SK-N-SH (cell line): ENCODE measurements around the gene ZIC2. TPM values are rescaled to one million over a fixed set of nuclear protein-coding genes. Genes with fewer than 3 reads are reported as not detected.
A peak's percentile ranks its signal among the peaks of the same experiment; 100 is the strongest.

Source experiments
- CTCF ChIA-PET: fragments of 300-600, 350-600 bp; formaldehyde crosslinking; extraction: SDS; loops from one replicate; lab custom pipeline; 2021; lab: Yijun Ruan, JAX
- POLR2A ChIA-PET: fragments of 350-600 bp; sonication (Branson Sonifier 250); formaldehyde crosslinking; extraction: SDS; loops from one replicate; lab custom pipeline; 2020; ENCODE audit warnings: antibody characterized with exemption, inconsistent platforms; lab: Yijun Ruan, JAX
- DNase-seq: peaks from one replicate; pipeline ENCODE4 v3.0.0; 2012
- H2AFZ ChIP-seq: fragments of 200-600 bp; sonication (generic); 2 replicates; pipeline ENCODE4 v1.8.1; 2016; ENCODE audit warnings: antibody characterized with exemption, mild to moderate bottlenecking, low read depth
- H3F3A ChIP-seq: fragments of 200-600 bp; sonication (generic); replicated peaks from 2 replicates; pipeline ENCODE3; 2016; ENCODE audit warnings: antibody characterized with exemption, mild to moderate bottlenecking; ENCODE audit not compliant: insufficient read depth
- H3K27ac ChIP-seq, 2 experiments: fragments of 200-500 bp in 1 of 2; fragments of 200-600 bp in 1 of 2; sonication (Bioruptor generic) in 1 of 2; sonication (generic), shearing (Covaris generic) in 1 of 2; 2 replicates each; pipeline versions ENCODE4 v1.5.1 to v1.6.1; 2014 to 2016; ENCODE audit warnings: low read depth in 2 of 2, inconsistent platforms in 1 of 2, low read length in 1 of 2, mild to moderate bottlenecking in 1 of 2, mixed read lengths in 1 of 2
- H3K27me3 ChIP-seq: fragments of 200-600 bp; sonication (generic), shearing (Covaris generic); 2 replicates; pipeline ENCODE4 v1.6.1; 2016; ENCODE audit warnings: mixed run types; ENCODE audit not compliant: insufficient read depth
- H3K36me3 ChIP-seq, 2 experiments: fragments of 200-500 bp in 1 of 2; fragments of 200-600 bp in 1 of 2; sonication (Bioruptor generic) in 1 of 2; sonication (generic) in 1 of 2; replicated peaks in 1 of 2; 2 replicates each; pipeline versions ENCODE3 to v1.5.1; 2014 to 2016; ENCODE audit warnings: low read length in 1 of 2, mild to moderate bottlenecking in 1 of 2; ENCODE audit not compliant: insufficient read depth in 2 of 2, control insufficient read depth in 1 of 2
- H3K4me1 ChIP-seq, 2 experiments: fragments of 200-500 bp in 1 of 2; fragments of 200-600 bp in 1 of 2; sonication (Bioruptor generic) in 1 of 2; sonication (generic), shearing (Covaris generic) in 1 of 2; 2 replicates each; pipeline versions ENCODE4 v1.5.1 to v1.6.1; 2014 to 2016; ENCODE audit warnings: low read depth in 1 of 2, low read length in 1 of 2, mixed run types in 1 of 2; ENCODE audit not compliant: insufficient read depth in 2 of 2, control insufficient read depth in 1 of 2
- H3K4me2 ChIP-seq: fragments of 200-600 bp; sonication (generic), shearing (Covaris generic); 2 replicates; pipeline ENCODE4 v1.6.1; 2017; ENCODE audit warnings: mixed run types
- H3K4me3 ChIP-seq, 2 experiments: fragments of 200-500 bp in 1 of 2; fragments of 200-600 bp in 1 of 2; sonication (Bioruptor generic) in 1 of 2; sonication (generic), shearing (Covaris generic) in 1 of 2; 2 replicates each; pipeline versions ENCODE4 v1.5.1 to v1.8.1; 2014 to 2016; ENCODE audit warnings: low read depth in 2 of 2, inconsistent platforms in 1 of 2, low read length in 1 of 2, mild to moderate bottlenecking in 1 of 2, mixed read lengths in 1 of 2, moderate library complexity in 1 of 2
- H3K79me2 ChIP-seq: fragments of 200-600 bp; sonication (generic); 2 replicates; pipeline ENCODE4 v1.8.1; 2017; ENCODE audit warnings: mild to moderate bottlenecking; ENCODE audit not compliant: insufficient read depth
- H3K9ac ChIP-seq: fragments of 200-600 bp; sonication (generic); 2 replicates; pipeline ENCODE4 v1.6.1; 2017; ENCODE audit warnings: mixed run types
- H3K9me2 ChIP-seq: fragments of 200-600 bp; sonication (generic); 2 replicates; pipeline ENCODE4 v1.6.1; 2017; ENCODE audit warnings: mixed run types
- H3K9me3 ChIP-seq: fragments of 200-600 bp; sonication (generic); 2 replicates; pipeline ENCODE4 v1.6.1; 2017; ENCODE audit warnings: mixed run types, mild to moderate bottlenecking, moderate library complexity
- H4K20me1 ChIP-seq: fragments of 200-600 bp; sonication (generic); 2 replicates; pipeline ENCODE4 v1.6.1; 2017; ENCODE audit warnings: mild to moderate bottlenecking, mixed run types; ENCODE audit not compliant: insufficient read depth
- CHD2 ChIP-seq: fragments of 150-350 bp; IDR thresholded peaks from 2 replicates; pipeline ENCODE4 v1.6.1; 2018; ENCODE audit warnings: low read length; ENCODE audit not compliant: partially characterized antibody
- ELF1 ChIP-seq: IDR thresholded peaks from 2 replicates; pipeline ENCODE4 v1.4.0; 2012
- EP300 ChIP-seq, 2 experiments: IDR thresholded peaks; 2 replicates each; pipeline versions ENCODE4 v1.4.0 to v1.6.1; 2012; ENCODE audit warnings: borderline replicate concordance in 1 of 2, low read depth in 1 of 2, low read length in 1 of 2
- EZH2phosphoT487 ChIP-seq: fragments of 200-600 bp; sonication (generic); IDR thresholded peaks from 2 replicates; pipeline ENCODE4 v1.6.1; 2017; ENCODE audit warnings: low read depth, mixed run types, mild to moderate bottlenecking, antibody characterized with exemption, moderate library complexity, borderline replicate concordance
- FOXM1 ChIP-seq: IDR thresholded peaks from 2 replicates; pipeline ENCODE4 v1.4.0; 2012; ENCODE audit warnings: low read depth, mild to moderate bottlenecking
- JUND ChIP-seq: IDR thresholded peaks from 2 replicates; pipeline ENCODE4 v1.4.0; 2012
- MXI1 ChIP-seq: IDR thresholded peaks from 2 replicates; pipeline ENCODE4 v1.6.1; 2012; ENCODE audit warnings: mild to moderate bottlenecking, low read depth, low read length, improper control_type of control experiment
- RFX5 ChIP-seq: IDR thresholded peaks from 2 replicates; pipeline ENCODE4 v1.6.1; 2012; ENCODE audit warnings: mild to moderate bottlenecking, improper control_type of control experiment, low read length
- RXRA ChIP-seq: IDR thresholded peaks from 2 replicates; pipeline ENCODE4 v1.4.0; 2012; ENCODE audit warnings: low read depth, mild to moderate bottlenecking, borderline replicate concordance
- SIN3A ChIP-seq: IDR thresholded peaks from 2 replicates; pipeline ENCODE4 v1.6.1; 2012; ENCODE audit warnings: low read depth, mild to moderate bottlenecking, low read length, moderate library complexity, borderline replicate concordance
- TAF1 ChIP-seq: IDR thresholded peaks from 2 replicates; pipeline ENCODE4 v1.6.1; 2012; ENCODE audit warnings: low read depth, mild to moderate bottlenecking, low read length, moderate library complexity, borderline replicate concordance
- WGBS: methylation state at CpG from one replicate; pipeline ENCODE4 v1.1.6; 2017; ENCODE audit warnings: low lambda C conversion rate; 5-methylcytosine and 5-hydroxymethylcytosine counted together
- polyA plus RNA-seq, 3 experiments: library from polyadenylated mRNA; depleted of rRNA; stranded (reverse); fragments of >200 nt; gene quantifications; 2 replicates each; pipeline ENCODE4 v1.2.3, GENCODE V29; 2012
- TF ChIP-seq, protein P1 (sequence below): fragments of 200-600 bp; sonication (generic); IDR thresholded peaks from 2 replicates; pipeline ENCODE4 v1.6.1; 2017; ENCODE audit warnings: antibody characterized with exemption, mild to moderate bottlenecking, moderate library complexity
- TF ChIP-seq, protein P2 (sequence below): IDR thresholded peaks from 2 replicates; pipeline ENCODE4 v1.4.0; 2012; ENCODE audit warnings: low read depth, borderline replicate concordance
- TF ChIP-seq, protein P3 (sequence below): IDR thresholded peaks from 2 replicates; pipeline ENCODE4 v1.4.0; 2012; ENCODE audit warnings: low read depth, borderline replicate concordance

The ZIC2 gene
- polyA plus RNA-seq, 1 of the 3 experiments (the other 2 are of a cell fraction): not detected

DNA sequence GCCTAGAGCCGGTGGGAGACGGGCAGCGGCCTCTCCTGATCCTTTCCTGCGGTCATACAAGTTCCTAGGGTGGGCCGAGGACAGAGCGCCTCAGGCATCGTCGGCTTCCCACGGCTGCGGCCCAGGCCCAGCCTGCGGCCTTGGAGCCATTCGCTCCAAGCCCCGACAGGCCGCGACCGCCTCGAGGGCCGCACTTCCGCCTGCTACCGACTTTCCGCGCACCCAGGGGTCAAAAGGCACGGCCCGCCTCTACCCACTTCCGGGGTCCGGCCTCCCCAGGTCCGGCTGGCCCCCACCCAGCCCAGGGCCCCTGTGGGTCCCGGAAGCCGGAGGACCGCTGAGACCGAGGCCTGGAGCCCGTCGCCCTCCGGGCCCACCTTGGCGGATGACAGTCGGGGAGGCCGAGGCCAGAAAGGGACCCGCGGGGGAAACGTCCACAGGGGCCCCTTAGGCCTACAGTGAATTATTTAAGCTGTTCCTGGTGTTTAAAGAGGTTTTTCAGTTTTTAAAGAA is 16.2 kb downstream of the ZIC2 start:
- Histone ChIP-seq H3K27ac (no peak overlapping the region), H3F3A (peaks cover 4% of the 10 kb centered on the region), H3K36me3 (no peaks in the 10 kb centered on the region), H3K27me3 (peaks cover 78% of the 10 kb centered on the region), H3K9me3 (no peaks in the 10 kb centered on the region), H3K4me1 (no peaks in the 10 kb centered on the region), H3K9me2 (no peaks in the 10 kb centered on the region), H3K4me2 (no peak overlapping the region), H3K4me3 (no peak overlapping the region), H2AFZ (no peak overlapping the region)
- ChIA-PET POLR2A (no interaction called here), CTCF (interaction anchor here (1.2 to 1.5 kb wide), 2 partner anchors 15 to 81 kb away, joined by 3 read pairs; no protein-coding TSS in a partner anchor)
- DNase-seq: no peak
- TF ChIP-seq EZH2phosphoT487 (peak; percentile 33; the same call in 1 of the 2 replicates), SIN3A (no peak)
- TF ChIP-seq, all 33 proteins: peak for 1
- Histone ChIP-seq H3K9ac (no peak overlapping the region), H4K20me1 (no peaks in the 10 kb centered on the region), H3K79me2 (no peaks in the 10 kb centered on the region)
- WGBS: 39% methylated on average over 6 of the region's 40 CpGs

DNA sequence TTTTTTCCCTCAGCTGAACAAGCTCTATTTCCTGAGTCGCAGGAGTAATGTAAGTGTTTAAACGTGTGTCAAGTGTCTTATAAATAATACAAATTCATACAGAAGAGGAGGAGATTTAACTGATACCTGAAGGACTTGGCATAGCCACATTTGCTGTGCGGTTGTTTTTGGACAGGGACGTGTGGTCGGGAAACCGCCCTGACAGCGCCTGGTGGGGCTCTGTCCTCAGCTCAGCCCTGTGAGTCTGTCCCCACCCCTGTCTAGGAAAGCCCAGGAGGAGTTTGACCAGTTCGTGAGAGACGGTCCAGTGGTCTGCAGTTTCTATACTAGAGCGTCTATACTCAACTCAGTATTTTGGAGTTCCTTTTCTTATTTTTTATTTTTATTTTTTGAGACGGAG is 16.7 kb downstream of the ZIC2 start:
- ChIA-PET CTCF (interaction anchor here (1.5 kb wide), 1 partner anchor 15 kb away, joined by 3 read pairs; no protein-coding TSS in a partner anchor), POLR2A (no interaction called here)
- H3K9me2 ChIP-seq: no peaks in the 10 kb centered on the region
- no peak overlapping the region for H2AFZ ChIP-seq
- H3K79me2 ChIP-seq: no peaks in the 10 kb centered on the region
- no peak overlapping the region for H3K27ac ChIP-seq
- no peak overlapping the region for H3K9ac ChIP-seq
- H3K27me3 ChIP-seq: peaks cover 78% of the 10 kb centered on the region
- no peaks in the 10 kb centered on the region for H3K36me3 ChIP-seq
- no peak overlapping the region for H3K4me3 ChIP-seq
- H3K9me3 ChIP-seq: no peaks in the 10 kb centered on the region
- 63% methylated on average over 10 of the region's 11 CpGs for WGBS
- TF ChIP-seq EP300 (IDR thresholded peaks at IDR 0.05; ENCODE audit: borderline replicate concordance in 1 of 2, low read depth in 1 of 2, low read length in 1 of 2) (no peak), TAF1 (no peak), FOXM1 (no peak), RXRA (no peak), MXI1 (no peak), RFX5 (no peak), CHD2 (no peak), JUND (no peak), SIN3A (no peak), EZH2phosphoT487 (no peak), ELF1 (no peak)
- TF ChIP-seq, protein P1, sequence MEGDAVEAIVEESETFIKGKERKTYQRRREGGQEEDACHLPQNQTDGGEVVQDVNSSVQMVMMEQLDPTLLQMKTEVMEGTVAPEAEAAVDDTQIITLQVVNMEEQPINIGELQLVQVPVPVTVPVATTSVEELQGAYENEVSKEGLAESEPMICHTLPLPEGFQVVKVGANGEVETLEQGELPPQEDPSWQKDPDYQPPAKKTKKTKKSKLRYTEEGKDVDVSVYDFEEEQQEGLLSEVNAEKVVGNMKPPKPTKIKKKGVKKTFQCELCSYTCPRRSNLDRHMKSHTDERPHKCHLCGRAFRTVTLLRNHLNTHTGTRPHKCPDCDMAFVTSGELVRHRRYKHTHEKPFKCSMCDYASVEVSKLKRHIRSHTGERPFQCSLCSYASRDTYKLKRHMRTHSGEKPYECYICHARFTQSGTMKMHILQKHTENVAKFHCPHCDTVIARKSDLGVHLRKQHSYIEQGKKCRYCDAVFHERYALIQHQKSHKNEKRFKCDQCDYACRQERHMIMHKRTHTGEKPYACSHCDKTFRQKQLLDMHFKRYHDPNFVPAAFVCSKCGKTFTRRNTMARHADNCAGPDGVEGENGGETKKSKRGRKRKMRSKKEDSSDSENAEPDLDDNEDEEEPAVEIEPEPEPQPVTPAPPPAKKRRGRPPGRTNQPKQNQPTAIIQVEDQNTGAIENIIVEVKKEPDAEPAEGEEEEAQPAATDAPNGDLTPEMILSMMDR: no peak
- TF ChIP-seq, protein P2, sequence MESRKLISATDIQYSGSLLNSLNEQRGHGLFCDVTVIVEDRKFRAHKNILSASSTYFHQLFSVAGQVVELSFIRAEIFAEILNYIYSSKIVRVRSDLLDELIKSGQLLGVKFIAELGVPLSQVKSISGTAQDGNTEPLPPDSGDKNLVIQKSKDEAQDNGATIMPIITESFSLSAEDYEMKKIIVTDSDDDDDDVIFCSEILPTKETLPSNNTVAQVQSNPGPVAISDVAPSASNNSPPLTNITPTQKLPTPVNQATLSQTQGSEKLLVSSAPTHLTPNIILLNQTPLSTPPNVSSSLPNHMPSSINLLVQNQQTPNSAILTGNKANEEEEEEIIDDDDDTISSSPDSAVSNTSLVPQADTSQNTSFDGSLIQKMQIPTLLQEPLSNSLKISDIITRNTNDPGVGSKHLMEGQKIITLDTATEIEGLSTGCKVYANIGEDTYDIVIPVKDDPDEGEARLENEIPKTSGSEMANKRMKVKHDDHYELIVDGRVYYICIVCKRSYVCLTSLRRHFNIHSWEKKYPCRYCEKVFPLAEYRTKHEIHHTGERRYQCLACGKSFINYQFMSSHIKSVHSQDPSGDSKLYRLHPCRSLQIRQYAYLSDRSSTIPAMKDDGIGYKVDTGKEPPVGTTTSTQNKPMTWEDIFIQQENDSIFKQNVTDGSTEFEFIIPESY: no peak
- TF ChIP-seq, protein P3, sequence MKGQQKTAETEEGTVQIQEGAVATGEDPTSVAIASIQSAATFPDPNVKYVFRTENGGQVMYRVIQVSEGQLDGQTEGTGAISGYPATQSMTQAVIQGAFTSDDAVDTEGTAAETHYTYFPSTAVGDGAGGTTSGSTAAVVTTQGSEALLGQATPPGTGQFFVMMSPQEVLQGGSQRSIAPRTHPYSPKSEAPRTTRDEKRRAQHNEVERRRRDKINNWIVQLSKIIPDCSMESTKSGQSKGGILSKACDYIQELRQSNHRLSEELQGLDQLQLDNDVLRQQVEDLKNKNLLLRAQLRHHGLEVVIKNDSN: no peak
- no peaks in the 10 kb centered on the region for H3K4me1 ChIP-seq
- no peak for DNase-seq
- H3K4me2 ChIP-seq: no peak overlapping the region
- H4K20me1 ChIP-seq: no peaks in the 10 kb centered on the region
- peaks cover 4% of the 10 kb centered on the region for H3F3A ChIP-seq
